Skeletal muscle cell (primary cell): ENCODE results near the gene KRT81.
"Not testable (repeated sequence)": the region's sequence is repeated elsewhere in the genome, so short reads cannot be mapped to it uniquely, and the experiment has no call there.

Experiments used
- DNase-seq: peaks from one replicate; pipeline ENCODE4 v3.0.0-alpha.2; 2010; ENCODE audit warnings: low read depth
- H3K4me3 ChIP-seq: 2 replicates; pipeline ENCODE4 v1.5.1; 2011; ENCODE audit warnings: low read depth, mild to moderate bottlenecking, control low read depth, low read length, moderate library complexity

KRT81 gene

GRCh38 chr12:52258335-52258901, 32.9 kb downstream of the KRT81 start:
- no peak for DNase-seq

GRCh38 chr12:52257922-52258321, 33.4 kb downstream of the KRT81 start:
- DNase-seq, H3K4me3 ChIP-seq: not testable (repeated sequence)

More at GRCh38 chr12:52258335-52258901, 32.9 kb downstream of the KRT81 start:
- H3K4me3 ChIP-seq: no peak overlapping the region

- no peak for DNase-seq
- H3K4me3 ChIP-seq: no peak overlapping the region
These were observed 34.2 kb downstream of the KRT81 start for GRCh38 chr12:52257074-52257551.

GRCh38 chr12:52256584-52256935, 34.8 kb downstream of the KRT81 start:
- no peak overlapping the region for H3K4me3 ChIP-seq
- no peak for DNase-seq

- H3K4me3 ChIP-seq: no peak overlapping the region
- no peak for DNase-seq
These were observed 35.3 kb downstream of the KRT81 start for GRCh38 chr12:52255926-52256583.

- no peak for DNase-seq
- H3K4me3 ChIP-seq: no peak overlapping the region
These were observed 36.2 kb downstream of the KRT81 start for GRCh38 chr12:52254965-52255751.

- no peak for DNase-seq
- no peak overlapping the region for H3K4me3 ChIP-seq
These were observed 37.0 kb downstream of the KRT81 start for GRCh38 chr12:52254180-52254964.

GRCh38 chr12:52253391-52254179, 37.7 kb downstream of the KRT81 start:
- DNase-seq: no peak
- no peak overlapping the region for H3K4me3 ChIP-seq

- DNase-seq: no peak
These were observed 38.5 kb downstream of the KRT81 start for GRCh38 chr12:52252728-52253343.

GRCh38 chr12:52252175-52252615, 39.1 kb downstream of the KRT81 start:
- not testable (repeated sequence) for H3K4me3 ChIP-seq, DNase-seq

More at GRCh38 chr12:52252728-52253343, 38.5 kb downstream of the KRT81 start:
- no peak overlapping the region for H3K4me3 ChIP-seq

GRCh38 chr12:52251367-52252051, 39.8 kb downstream of the KRT81 start:
- DNase-seq: no peak
- H3K4me3 ChIP-seq: no peak overlapping the region

GRCh38 chr12:52250048-52250990, 41.0 kb downstream of the KRT81 start:
- DNase-seq: no peak
- no peak overlapping the region for H3K4me3 ChIP-seq

- DNase-seq: no peak
- H3K4me3 ChIP-seq: no peak overlapping the region
These were observed 41.8 kb downstream of the KRT81 start for GRCh38 chr12:52249511-52250047.

GRCh38 chr12:52248541-52249461, 42.5 kb downstream of the KRT81 start:
- H3K4me3 ChIP-seq: no peak overlapping the region

GRCh38 chr12:52247622-52248540, 43.5 kb downstream of the KRT81 start:
- DNase-seq: no peak
- no peak overlapping the region for H3K4me3 ChIP-seq

More at GRCh38 chr12:52248541-52249461, 42.5 kb downstream of the KRT81 start:
- DNase-seq: no peak
